NCI-H1930 (cell line): ENCODE data around the gene MIB1.

Source experiments
- DNase-seq, 2 experiments: peaks; one replicate each; lab custom pipeline; 2025; lab: John Stamatoyannopoulos, UW

Gene MIB1

GRCh38 chr18:21894619-21895367, 154.2 kb downstream of the MIB1 start:
- DNase-seq, result no peak

DNA sequence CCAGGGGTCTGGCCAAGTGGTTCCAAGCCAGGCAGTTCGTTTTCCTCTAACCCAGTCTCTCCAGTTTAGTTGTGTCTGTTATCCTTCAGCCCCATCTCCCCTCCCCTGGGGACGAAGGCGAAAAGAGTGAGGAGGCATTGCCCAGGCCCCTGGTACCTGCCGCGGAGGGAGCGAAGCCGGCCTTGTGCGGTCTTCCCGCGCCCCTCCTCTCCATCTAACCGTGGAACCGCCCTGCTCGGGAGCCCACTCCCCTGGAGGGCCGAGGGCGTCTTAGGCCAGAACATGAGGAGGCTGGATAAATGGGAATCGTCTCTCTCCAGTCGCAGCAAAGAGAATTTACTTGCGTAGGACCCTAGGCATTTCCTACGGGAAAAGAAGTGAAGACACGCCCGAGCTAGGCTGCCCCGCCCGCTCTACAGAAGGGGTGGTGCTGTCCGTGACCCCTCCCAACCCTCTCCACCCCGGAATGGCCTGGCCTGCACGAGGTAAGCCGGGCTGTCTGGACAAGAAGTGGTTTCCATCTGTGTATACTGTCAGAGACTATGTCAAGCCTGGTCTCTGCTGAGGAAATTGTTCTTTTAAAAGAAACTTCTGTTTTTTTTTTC, 156.2 kb downstream of the MIB1 start:
- DNase-seq, result no peak

DNA sequence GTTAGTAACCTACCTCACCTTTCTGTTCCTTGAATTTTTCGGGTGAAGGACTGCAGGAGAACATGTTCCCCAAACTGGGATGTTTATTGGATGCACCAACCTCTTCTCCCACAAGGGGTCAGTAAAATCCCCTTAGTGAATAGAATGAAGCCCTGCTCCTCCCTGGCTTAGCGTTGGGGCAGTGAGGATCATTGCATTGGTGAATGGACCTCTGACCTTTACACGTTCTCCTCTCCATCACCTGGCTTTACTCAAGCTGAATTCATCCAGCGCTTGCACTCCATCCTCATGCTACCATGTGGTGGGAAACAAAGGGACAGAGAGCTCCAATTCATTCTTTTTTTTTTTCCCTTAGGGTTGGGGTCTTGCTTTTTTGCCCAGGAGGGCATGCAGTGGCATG, 157.2 kb downstream of the MIB1 start:
- DNase-seq, result peak; percentile 12 to 49

GRCh38 chr18:21900605-21901352, 160.2 kb downstream of the MIB1 start:
- no peak for DNase-seq

DNA sequence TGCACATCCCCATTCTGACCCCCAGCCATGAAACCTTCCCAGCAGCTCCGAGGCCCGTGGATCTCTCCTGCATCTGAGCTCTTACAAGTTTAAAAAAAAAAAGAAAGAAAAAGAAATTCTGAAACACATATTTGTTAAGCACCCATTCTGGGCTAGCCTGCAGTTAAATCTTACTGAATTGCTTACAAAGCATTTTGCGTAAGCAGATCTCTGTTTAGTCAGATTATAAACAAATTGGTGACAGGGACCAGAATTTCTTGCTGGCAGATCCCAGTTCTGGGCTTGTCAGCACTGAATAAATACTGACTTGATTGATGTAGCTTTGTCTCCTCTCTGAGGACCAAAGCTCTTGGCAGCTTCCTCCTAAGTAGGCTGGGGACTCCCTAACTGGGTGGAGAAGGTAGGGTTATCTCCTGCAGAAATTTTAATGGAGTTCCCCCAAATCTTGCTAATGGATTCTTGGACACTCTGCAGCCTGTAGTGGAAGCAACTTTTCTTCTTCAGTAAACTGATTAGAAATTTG, 160.9 kb downstream of the MIB1 start:
- no peak for DNase-seq

DNA sequence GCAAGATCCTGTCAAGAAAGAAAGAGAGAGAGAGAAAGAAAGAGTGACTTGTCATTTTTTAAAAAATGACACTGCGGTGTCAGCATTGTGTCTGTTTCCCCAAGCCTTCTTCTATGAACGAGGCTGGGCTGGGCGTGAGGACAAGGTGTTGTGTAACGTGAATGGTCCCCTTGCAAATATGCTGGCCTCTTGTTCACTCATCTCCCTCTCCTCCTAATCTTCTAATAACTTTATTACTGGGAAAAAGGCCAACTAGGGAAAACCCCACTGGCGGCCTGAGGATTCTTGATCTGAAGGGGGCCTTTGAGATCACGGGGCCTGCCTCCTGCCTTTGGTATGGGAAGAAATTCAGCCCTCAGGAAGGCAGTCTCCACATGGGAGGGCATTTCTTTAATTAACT, 163.1 kb downstream of the MIB1 start:
- no peak for DNase-seq

GRCh38 chr18:21904856-21905255, 164.3 kb downstream of the MIB1 start:
- DNase-seq, result no peak

GRCh38 chr18:21907451-21907850, 166.9 kb downstream of the MIB1 start:
- no peak for DNase-seq

GRCh38 chr18:21908711-21909110, 168.1 kb downstream of the MIB1 start:
- DNase-seq, result no peak

GRCh38 chr18:21910906-21911305, 170.3 kb downstream of the MIB1 start:
- DNase-seq, result no peak

GRCh38 chr18:21911551-21911950, 171.0 kb downstream of the MIB1 start:
- no peak for DNase-seq

- no peak for DNase-seq
Measured at GRCh38 chr18:21912339-21913239, 172.0 kb downstream of the MIB1 start.

DNA sequence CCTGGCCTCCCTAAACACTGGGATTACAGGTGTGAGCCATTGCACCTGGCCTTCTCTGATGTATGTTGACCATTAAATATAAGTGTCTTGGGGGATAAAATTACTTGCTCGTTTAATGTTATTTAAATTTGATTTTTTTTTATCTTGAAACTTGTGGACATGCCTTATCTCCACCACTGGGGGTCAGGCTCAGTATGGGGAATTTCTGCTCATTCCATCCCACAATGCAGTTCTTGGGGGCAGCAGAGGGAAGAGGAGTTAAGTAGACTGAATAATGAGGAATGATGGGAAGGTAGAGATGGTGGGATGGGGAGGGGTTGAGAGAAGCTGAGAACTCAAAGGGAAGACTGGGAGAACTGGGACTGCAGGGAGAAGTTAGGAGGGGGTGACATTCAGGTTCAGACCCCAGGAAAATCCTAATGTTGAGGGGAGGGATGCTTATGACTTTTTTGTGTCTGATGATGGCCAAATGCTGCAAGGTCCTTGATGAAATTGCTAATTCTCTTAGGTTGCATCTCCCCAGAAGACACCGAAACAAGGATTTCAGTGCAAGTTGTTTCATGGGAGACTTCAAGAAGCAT, 174.2 kb downstream of the MIB1 start:
- DNase-seq, result peak; percentile 30 to 50

- no peak for DNase-seq
Measured at GRCh38 chr18:21915546-21915945, 175.0 kb downstream of the MIB1 start.

DNA sequence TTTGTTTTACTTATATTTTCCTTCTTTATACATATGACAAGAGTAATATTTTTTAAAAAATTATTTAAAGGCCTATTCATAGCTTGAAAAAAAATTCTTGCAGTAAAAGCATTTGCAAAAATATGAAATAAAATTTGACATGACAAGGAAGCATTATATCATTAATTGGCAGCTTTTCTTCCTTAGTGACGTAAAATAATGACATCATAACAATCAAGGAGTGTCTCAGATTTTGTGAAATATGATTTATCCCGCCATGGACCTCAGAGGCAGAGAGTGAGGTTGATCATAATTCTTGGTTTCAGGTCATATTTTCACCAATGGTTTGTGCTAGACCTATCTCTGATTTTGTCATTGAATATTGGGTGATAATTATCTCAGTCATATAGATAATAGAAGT, 176.0 kb downstream of the MIB1 start:
- DNase-seq, result no peak

DNA sequence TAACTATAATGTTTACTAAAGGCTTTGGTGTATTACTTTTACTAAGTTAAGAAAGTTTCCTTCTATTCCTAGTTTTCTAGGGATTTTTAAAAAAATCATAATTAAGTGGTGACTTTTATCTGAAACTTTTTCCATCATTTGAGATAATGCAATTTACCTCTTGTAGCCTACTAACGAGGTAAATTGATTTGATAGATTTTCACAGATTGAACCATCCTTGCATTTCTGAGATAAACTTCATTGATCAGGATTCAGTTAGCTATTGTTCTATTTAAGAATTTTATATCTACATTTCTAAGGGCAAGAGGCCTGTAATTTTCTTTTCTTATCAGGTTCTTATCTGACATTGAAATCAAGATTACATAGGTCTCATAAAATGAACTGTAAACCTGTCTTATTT, 178.1 kb downstream of the MIB1 start:
- no peak for DNase-seq
